Adrenal gland (tissue), 5 donors: ENCODE data around the gene STX16.

Experiments used
- CTCF ChIP-seq, 6 experiments: fragments of 450-650 bp in 4 of 6; fragments of 200-600 bp in 2 of 6; sonication (generic) in 1 of 6; IDR thresholded peaks; 1 replicate in 5 of 6; 2 replicates in 1 of 6; pipeline versions ENCODE4 v1.5.1 to v1.8.0; 2016 to 2021; ENCODE audit warnings: antibody characterized with exemption in 6 of 6, mild to moderate bottlenecking in 2 of 6, moderate library complexity in 1 of 6
- POLR2A ChIP-seq, 2 donors: fragments of 450-650 bp; IDR thresholded peaks; one replicate each; pipeline ENCODE4 v1.6.1; 2017; ENCODE audit warnings: antibody characterized with exemption in 2 of 2, mild to moderate bottlenecking in 2 of 2, moderate library complexity in 1 of 2
- donor health status: DM: no; HTN: no; CAD: no.

GRCh38 chr20:58616411-58616810, 34.7 kb upstream of the STX16 start:
- TF ChIP-seq POLR2A (IDR thresholded peaks at IDR 0.05) = no peak
- no peak for TF ChIP-seq CTCF (IDR thresholded peaks at IDR 0.05)
